GM12872 (cell line): ENCODE data around the gene LRGUK.

ENCODE experiments used
- CTCF ChIP-seq: IDR thresholded peaks from 3 replicates; pipeline ENCODE4 v1.5.1; 2011; ENCODE audit warnings: low read depth, mild to moderate bottlenecking, low read length, moderate library complexity; ENCODE audit not compliant: insufficient read depth

Gene LRGUK

GRCh38 chr7:134297489-134297888 lies 170.3 kb downstream of the LRGUK start:
- TF ChIP-seq CTCF, result no peak

GRCh38 chr7:134298902-134299683 lies 172.0 kb downstream of the LRGUK start:
- TF ChIP-seq CTCF, result no peak

- no peak for TF ChIP-seq CTCF
Observed at GRCh38 chr7:134300988-134301387, 173.8 kb downstream of the LRGUK start.

- no peak for TF ChIP-seq CTCF
Observed at GRCh38 chr7:134301592-134301991, 174.5 kb downstream of the LRGUK start.

GRCh38 chr7:134302120-134302519 lies 175.0 kb downstream of the LRGUK start:
- no peak for TF ChIP-seq CTCF

- no peak for TF ChIP-seq CTCF
Observed at GRCh38 chr7:134307320-134307719, 180.2 kb downstream of the LRGUK start.

- TF ChIP-seq CTCF, result no peak
Observed at GRCh38 chr7:134308548-134308947, 181.4 kb downstream of the LRGUK start.
